Stomach smooth muscle (tissue), 2 donors: Measurements from ENCODE around the gene VASN.
"Not testable (repeated sequence)": the region's sequence is repeated elsewhere in the genome, so short reads cannot be mapped to it uniquely, and the experiment has no call there.

Experiments used
- H3K27ac ChIP-seq: one replicate; pipeline ENCODE4 v1.7.0; 2013; ENCODE audit warnings: mild to moderate bottlenecking, low read length, inconsistent platforms
- H3K27me3 ChIP-seq, 2 donors: one replicate each; pipeline ENCODE4 v1.7.0; 2013; ENCODE audit warnings: low read length in 2 of 2; ENCODE audit not compliant: insufficient read depth in 2 of 2, control insufficient read depth in 1 of 2
- H3K36me3 ChIP-seq, 2 donors: one replicate each; pipeline ENCODE4 v1.7.0; 2013; ENCODE audit warnings: low read length in 2 of 2; ENCODE audit not compliant: control insufficient read depth in 2 of 2, insufficient read depth in 2 of 2
- H3K4me1 ChIP-seq: one replicate; pipeline ENCODE4 v1.7.0; 2013; ENCODE audit warnings: low read length; ENCODE audit not compliant: control insufficient read depth, insufficient read depth
- H3K4me3 ChIP-seq, 2 donors: one replicate each; pipeline ENCODE4 v1.7.0; 2013; ENCODE audit warnings: low read length in 2 of 2
- H3K9ac ChIP-seq, 2 donors: one replicate each; pipeline ENCODE4 v1.7.0; 2013; ENCODE audit warnings: low read length in 2 of 2, mild to moderate bottlenecking in 1 of 2
- H3K9me3 ChIP-seq, 2 donors: one replicate each; pipeline ENCODE4 v1.7.0; 2013; ENCODE audit warnings: low read length in 2 of 2; ENCODE audit not compliant: control insufficient read depth in 2 of 2
- donor health status: healthy.
- donor health status: Pancreatic carcinoma.

Gene VASN

DNA sequence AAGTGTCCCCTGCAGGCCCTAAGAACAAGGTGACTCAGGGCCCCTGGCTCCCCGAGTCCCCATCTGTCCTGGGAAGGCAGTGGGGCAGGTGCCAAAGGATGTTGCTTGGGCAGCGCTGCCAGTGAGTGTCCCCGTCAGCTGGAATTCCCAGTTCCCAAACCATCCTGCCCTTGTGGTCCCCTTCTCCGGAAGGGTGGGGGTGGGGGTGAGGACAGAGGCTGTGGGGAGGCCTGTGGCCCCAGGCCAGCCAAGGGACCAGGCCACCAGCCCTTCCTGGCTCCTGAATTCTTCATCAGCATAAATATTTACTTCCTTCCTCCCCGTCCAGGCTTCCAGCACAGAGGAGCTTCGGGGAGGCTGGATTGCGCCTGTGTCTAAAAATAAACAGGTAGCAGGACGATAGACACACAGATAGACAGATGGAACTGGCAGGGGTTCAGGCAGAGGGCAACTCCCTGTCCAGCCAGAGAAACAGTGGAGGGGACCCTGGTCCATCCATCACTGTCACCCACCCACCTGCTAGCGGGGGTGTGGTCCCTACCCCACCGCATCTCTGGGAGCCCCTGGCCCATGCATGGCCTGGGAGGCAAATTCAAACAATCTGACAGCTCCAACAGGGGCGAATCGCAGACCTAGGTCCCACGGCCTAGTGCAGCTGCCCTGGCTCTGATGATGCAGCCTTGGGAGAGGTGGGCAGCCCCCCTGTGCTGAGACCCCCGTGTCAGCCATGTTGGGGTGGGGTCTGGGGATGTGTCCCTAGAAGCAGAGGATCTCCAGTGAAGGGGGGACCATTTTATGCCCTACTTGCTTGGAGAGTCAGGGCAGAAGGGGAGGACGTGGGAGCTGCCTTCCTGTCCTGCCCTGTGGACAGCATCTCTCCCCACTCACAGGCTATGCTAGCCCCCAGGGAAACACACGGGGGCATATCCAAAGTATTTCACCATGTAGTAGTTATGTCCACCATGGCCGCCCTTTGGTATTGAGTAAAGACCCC lies 42.6 kb upstream of the VASN start:
- Histone ChIP-seq H3K4me3 (peak overlapping the region; percentile 46 to 75), H3K27me3 (no peaks in the 10 kb centered on the region), H3K27ac (peak overlapping the region; percentile 80), H3K36me3 (peaks cover 0 to 5% of the 10 kb centered on the region in 2 donors), H3K9me3 (no peaks in the 10 kb centered on the region), H3K4me1 (peaks cover 53% of the 10 kb centered on the region), H3K9ac (peak overlapping the region; percentile 68)

DNA sequence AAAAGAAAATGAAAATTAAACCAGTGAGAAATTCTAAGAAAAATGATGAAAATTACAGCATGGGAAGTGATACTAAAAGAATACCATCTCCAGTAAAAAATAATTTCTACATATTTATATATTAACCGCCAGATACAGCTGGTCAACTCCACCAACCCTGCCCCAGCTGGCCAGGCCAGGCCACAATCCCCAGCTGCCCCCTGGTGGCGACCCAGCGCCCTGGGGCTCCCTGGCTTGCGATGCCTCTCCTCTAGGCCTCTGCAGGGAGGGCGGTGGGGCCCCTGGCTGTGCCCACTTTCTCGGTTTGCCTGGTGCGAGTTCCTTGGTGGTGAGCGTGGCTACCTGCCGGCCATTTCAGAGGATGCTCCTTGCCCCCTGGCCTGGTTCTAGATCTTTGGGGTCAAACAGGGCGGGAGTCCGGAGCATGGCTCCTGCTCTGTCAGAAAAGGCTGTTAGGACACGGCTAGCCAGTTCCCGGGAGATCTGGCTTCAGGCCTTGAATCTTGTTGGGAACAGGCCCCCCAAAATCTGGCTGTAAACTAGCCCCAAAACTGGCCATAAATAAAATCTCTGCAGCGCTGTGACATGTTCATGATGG lies 41.3 kb upstream of the VASN start:
- Histone ChIP-seq H3K36me3 (peaks cover 2 to 13% of the 10 kb centered on the region in 2 donors), H3K4me1 (peaks cover 40% of the 10 kb centered on the region), H3K9me3 (no peaks in the 10 kb centered on the region), H3K4me3 (no peak overlapping the region), H3K27ac (no peak overlapping the region), H3K9ac (no peak overlapping the region), H3K27me3 (no peaks in the 10 kb centered on the region)

GRCh38 chr16:4332083-4332482 lies 39.6 kb upstream of the VASN start:
- peaks cover 33% of the 10 kb centered on the region for H3K4me1 ChIP-seq
- no peaks in the 10 kb centered on the region for H3K9me3 ChIP-seq
- H3K36me3 ChIP-seq: peaks cover 12 to 22% of the 10 kb centered on the region in 2 donors
- H3K9ac ChIP-seq: no peak overlapping the region
- no peak overlapping the region for H3K4me3 ChIP-seq
- no peak overlapping the region for H3K27ac ChIP-seq
- H3K27me3 ChIP-seq: no peaks in the 10 kb centered on the region

DNA sequence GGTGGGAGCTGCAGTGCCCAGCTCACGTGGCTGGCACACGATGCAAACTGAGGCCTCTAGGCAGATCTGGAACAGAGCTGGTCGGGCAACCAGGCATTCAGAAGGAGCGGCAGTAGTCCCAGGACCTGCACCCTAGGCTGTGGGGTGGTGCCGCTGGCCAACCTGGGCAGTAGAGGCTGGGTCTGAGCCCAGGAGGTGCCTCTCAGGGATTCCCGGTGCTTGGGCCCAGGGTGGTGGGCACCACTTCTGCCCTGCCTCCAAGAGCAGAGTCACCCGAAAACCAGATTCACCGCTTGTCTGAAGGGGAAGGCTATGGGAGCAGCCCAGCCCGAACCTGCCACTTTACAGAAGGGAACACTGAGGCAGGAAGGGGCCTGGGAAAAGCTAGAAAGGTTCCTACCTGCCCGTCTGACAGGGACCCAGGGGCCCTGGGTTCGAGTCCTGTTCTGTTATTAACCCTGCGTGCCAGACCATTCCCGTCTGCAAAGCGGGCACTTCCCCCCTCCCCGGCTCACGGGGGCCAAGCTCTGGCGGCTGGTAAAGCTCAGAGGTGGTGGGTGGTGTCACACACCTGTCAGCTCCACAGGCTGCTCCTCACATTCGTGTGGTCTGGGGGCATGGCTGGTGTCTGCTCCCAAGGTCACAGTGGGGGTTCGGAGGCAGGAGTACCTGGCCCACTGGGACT lies 38.9 kb upstream of the VASN start:
- H3K36me3 ChIP-seq: peaks cover 12 to 22% of the 10 kb centered on the region in 2 donors
- H3K27ac ChIP-seq: no peak overlapping the region
- no peaks in the 10 kb centered on the region for H3K9me3 ChIP-seq

DNA sequence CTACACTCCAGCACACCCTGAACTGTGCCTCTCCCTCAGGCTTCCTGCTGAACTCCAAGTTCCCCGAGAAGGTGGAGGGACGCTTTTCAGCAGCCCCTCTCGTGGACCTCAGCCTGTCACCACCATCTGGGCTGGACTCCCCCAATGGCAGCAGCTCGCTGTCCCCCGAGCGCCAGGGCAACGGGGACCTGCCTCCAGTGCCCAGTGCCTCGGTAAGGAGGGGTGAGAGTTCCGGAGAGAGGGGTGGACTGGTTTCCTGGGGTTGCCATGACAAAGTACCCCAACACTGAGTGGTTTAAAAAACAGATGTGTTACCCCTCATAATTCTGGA lies 38.4 kb upstream of the VASN start:
- Histone ChIP-seq H3K27ac (no peak overlapping the region), H3K4me3 (no peak overlapping the region), H3K9me3 (no peaks in the 10 kb centered on the region), H3K36me3 (peaks cover 12 to 22% of the 10 kb centered on the region in 2 donors), H3K9ac (no peak overlapping the region), H3K27me3 (no peaks in the 10 kb centered on the region), H3K4me1 (peaks cover 23% of the 10 kb centered on the region)

More for the DNA sequence above, 38.9 kb upstream of the VASN start:
- H3K9ac ChIP-seq: no peak overlapping the region
- H3K27me3 ChIP-seq: no peaks in the 10 kb centered on the region
- peaks cover 28% of the 10 kb centered on the region for H3K4me1 ChIP-seq
- H3K4me3 ChIP-seq: no peak overlapping the region

GRCh38 chr16:4333714-4334113 lies 37.9 kb upstream of the VASN start:
- Histone ChIP-seq H3K36me3 (peaks cover 12 to 22% of the 10 kb centered on the region in 2 donors), H3K4me1 (peaks cover 18% of the 10 kb centered on the region)
- H3K27me3 ChIP-seq, H3K27ac ChIP-seq, H3K9me3 ChIP-seq, H3K4me3 ChIP-seq, H3K9ac ChIP-seq: not testable (repeated sequence)

DNA sequence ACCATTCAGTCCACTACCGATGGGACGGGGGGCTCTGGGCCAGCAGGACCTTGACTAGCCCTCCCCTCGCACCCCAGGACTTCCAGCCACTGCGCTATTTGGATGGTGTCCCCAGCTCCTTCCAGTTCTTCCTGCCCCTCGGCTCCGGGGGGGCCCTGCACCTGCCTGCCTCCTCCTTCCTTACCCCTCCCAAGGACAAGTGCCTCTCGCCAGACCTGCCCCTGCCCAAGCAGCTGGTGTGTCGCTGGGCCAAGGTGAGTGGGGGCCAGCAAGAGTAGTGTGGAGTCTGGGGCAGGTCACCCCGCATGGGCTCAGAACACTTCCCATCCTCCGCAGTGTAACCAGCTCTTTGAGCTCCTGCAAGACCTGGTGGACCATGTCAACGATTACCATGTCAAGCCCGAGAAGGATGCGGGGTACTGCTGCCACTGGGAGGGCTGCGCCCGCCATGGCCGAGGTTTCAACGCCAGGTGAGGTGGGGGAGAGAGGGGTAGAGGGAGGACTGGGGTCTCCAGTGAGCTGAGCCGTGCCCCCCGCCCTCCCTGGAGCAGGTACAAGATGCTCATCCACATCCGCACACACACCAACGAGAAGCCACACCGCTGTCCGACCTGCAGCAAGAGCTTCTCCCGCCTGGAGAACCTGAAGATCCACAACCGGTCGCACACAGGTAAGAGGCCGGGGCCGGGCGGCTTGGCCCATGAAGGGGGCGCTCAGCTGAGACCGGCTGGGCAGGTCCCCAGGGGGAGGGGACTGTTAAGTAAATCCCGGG lies 36.7 kb upstream of the VASN start:
- no peak overlapping the region for H3K9ac ChIP-seq
- H3K27ac ChIP-seq: no peak overlapping the region
- H3K4me3 ChIP-seq: no peak overlapping the region
- H3K4me1 ChIP-seq: peaks cover 12% of the 10 kb centered on the region
- peaks cover 12 to 22% of the 10 kb centered on the region in 2 donors for H3K36me3 ChIP-seq
- no peaks in the 10 kb centered on the region for H3K27me3 ChIP-seq
- H3K9me3 ChIP-seq: no peaks in the 10 kb centered on the region

- no peaks in the 10 kb centered on the region for H3K9me3 ChIP-seq
- H3K9ac ChIP-seq: no peak overlapping the region
- no peak overlapping the region for H3K27ac ChIP-seq
- no peak overlapping the region for H3K4me3 ChIP-seq
- peaks cover 5% of the 10 kb centered on the region for H3K4me1 ChIP-seq
- peaks cover 21 to 22% of the 10 kb centered on the region in 2 donors for H3K36me3 ChIP-seq
- H3K27me3 ChIP-seq: no peaks in the 10 kb centered on the region
These were observed 34.7 kb upstream of the VASN start for GRCh38 chr16:4336701-4337539.

- no peak overlapping the region for H3K4me3 ChIP-seq
- H3K36me3 ChIP-seq: peaks cover 20 to 21% of the 10 kb centered on the region in 2 donors
- H3K4me1 ChIP-seq: peaks cover 5% of the 10 kb centered on the region
- H3K9me3 ChIP-seq: no peaks in the 10 kb centered on the region
- H3K27me3 ChIP-seq: no peaks in the 10 kb centered on the region
- no peak overlapping the region for H3K9ac ChIP-seq
- no peak overlapping the region for H3K27ac ChIP-seq
These were observed 34.0 kb upstream of the VASN start for GRCh38 chr16:4337540-4338088.
